ENCODE data around the gene GNAI1.

The GNAI1 gene

DNA sequence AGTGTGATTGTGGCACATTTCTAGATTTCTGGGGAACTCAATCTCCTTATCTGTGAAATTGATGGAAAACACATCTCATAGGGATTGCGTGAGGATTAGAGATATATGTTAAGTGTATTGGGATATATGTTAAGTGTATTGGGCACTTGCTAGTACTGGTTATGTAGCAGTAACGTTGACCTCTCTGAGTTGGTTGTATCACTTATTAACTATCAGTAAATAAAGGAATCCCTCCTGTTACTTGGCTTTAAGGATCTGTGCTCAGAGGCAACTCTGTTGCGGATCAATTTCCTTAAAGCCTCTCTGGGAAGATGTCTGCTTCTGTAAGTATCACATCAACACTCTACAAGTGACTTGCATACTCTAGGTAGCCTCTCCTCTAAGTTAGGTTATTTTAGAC lies 25.2 kb downstream of the GNAI1 start:
- DNase-seq (ENCODE audit: low spot score) = no peak

DNA sequence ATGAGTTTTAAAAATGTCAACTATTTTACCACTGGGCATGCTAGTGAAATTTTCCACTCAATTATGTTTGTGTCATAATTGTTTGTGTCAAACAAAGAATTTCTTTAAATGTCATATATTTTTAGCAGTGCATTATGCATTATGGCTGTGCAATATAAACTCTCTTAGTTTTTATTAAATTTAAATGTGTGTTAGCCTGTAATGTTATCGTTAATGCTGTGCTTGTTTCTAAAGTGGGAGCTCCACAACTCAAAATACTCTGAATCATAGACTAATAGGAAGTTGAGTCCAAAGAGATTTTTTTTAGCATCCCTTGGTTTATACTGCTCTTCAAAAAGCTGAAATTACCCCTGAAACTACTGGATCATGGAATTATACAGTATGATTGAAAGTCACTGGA lies 26.8 kb downstream of the GNAI1 start:
- no peak for DNase-seq (ENCODE audit: low spot score)

DNA sequence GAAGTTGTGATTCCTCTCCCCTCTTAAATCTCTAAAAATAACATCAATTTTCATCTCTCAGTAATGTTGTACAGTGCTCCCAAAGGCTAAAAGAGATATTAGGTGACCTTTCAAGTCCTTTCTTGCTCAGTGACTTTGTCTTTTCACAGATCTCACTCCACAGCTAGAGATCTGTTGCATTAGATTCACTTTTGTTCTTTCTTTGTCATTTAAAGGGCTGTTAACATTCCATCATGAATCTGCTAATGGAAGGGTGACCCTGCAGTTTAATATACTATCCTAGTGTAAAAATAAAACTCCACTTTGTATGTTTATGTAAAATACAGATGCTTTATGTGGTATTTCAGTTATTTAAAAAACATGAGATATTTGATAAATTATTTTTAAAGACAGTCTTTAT lies 30.5 kb downstream of the GNAI1 start:
- DNase-seq (ENCODE audit: low spot score) = no peak

DNA sequence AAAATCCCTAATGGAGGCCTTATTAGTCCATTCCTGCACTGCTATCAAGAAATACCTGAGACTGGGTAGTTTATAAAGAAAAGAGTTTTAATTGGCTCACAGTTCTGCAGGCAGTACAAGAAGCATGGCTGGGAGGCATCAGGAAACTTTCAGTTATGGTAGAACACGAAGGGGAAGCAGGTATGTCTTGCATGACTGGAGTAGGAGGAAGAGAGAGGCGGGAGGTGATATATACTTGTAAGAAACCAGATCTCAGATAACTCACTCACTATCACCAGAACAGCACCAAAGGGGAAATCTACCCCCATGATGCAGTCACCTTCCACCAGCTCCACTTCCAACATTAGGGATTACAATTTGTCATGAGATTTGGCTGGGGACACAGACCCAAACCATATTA lies 35.8 kb downstream of the GNAI1 start:
- DNase-seq (ENCODE audit: low spot score) = no peak

DNA sequence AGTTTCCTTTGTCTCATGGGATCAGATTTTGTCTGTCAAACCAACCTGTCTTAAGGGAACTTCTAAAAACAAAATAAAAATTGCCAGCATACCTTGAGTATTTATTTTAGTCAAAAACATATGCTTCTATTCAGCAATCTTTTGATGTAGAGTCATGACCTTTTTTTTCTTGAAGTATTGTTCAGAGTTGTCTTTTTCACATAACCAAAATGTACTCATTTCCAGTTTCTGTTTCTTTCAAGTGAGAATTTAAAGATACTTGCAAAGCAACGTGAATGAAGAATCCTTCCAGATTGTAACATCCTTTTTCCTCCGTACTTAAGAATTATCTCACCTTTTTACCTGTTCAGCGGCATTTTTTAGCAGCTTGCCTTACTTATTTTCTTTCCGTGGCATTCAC lies 37.8 kb downstream of the GNAI1 start:
- no peak for DNase-seq (ENCODE audit: low spot score)

DNA sequence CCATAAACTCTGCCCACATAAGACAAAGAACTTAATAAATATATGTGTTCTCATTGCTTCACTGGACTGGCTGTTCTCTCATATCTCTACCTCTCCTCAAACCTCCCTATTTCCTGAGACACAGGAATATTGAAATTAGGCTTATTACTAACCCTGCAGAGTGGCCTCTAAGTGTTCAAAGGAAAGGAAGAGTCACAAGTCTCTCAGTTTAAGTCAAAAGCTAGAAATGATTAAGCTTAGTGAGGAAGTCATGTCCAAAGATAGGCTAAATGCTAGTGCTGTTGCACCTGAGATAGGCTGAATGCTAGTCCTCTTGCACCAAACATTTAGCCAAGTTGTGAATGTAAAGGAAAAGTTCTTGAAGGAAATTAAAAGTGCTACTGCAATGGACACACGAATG lies 41.1 kb downstream of the GNAI1 start:
- no peak for DNase-seq (ENCODE audit: low spot score)

DNA sequence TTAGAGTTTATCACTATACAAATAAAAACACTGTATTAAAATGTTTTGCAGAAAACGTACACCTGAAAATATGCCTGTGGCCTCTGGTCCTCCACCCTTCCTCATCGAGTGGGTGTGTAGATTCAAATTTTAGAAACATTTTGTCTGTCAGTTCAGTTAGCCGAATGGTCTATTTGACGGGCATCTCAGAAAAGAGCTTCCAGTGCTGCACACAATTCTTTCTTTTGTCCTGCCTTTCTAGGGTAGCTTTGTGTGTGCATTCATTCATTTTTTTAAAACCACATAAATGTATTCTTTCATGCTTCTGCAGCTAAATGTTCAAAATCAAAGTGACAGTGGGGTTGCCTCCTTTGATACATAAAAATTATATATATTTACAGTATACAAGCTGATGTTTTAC lies 46.8 kb downstream of the GNAI1 start:
- DNase-seq (ENCODE audit: low spot score) = no peak

DNA sequence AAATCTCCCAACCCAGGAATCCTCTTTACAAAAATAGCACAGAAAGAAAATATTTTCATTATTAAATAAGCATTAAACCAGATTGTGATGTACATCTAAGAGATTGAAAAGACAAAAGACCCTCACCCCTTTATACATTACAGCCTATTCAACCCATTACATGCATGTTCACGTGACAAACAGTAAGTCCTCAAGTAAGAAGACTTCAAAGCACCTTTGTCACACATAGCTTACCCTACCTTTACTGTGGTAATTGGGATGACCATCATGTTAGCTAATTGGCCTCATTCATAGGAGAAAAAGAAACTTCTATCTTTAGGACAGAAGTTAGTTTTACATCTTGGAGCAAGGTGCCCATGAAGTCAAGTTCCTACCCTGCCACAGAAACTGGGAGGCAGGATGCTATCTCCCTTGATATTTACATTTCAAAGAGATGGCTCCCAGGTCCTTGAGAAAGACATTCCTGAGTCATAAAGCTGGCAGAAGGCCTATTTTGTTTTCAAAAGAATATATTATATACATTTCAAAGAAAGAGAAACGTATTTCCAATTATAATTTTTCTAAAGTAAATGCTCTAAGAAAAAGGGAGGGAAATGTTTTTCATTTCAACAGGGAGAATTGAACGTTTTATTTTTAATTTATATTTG lies 48.1 kb downstream of the GNAI1 start:
- no peak for DNase-seq (ENCODE audit: low spot score)

DNA sequence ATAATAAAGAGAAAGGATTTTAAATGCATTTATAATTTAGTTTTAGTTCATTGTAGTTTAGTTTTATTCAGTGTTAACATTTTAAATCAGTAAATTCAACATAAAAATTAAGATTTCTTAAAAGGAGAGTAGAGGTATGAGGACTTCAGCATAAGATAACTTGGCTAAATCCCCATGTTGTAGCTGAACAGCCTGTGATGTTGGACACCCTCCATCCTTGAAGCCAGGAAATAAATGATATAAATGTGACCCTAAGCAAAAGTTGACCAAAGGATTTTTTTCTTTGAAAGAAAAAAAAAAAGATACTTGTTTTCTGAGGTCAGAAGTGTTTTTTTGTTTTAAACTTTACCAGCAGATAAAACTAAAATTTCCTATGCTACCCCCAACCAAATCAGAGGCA lies 48.7 kb downstream of the GNAI1 start:
- no peak for DNase-seq (ENCODE audit: low spot score)

DNA sequence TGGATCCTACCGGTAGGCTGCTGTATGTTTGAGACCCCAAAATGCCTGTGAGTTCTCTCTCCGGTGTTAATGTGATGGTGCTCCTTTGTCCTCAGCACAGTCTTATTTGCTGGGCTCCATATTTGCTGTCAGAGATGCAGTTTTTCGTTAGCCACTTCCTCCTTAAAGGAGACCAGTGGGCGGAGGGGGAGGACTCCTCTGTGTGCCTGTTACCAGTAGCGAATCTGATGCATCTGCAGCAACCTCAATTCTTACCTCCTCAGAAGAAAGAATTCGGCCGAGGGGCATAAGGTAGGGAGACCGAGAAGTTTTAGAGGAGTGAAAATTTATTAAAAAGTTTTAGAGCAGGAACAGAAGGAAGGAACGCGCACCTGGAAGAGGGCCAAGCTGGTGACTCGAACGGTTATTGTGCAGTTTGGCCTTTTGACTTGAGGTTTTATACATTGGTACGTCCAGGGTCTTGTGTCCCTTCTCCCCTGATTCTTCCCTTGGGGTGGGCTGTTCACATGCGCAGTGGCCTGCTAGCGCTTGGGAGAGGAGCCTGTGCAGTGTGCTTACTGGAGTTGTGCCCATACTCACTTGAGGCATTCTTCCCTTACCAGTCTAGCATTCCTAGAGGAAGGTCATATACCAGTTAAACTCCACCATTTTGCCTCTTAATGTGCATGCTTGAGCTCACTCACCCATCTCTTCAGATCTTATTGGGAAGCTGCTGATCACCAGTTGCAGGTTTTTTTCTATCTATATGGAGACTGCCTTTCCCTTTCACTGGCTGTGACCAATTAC lies 49.5 kb downstream of the GNAI1 start:
- no peak for DNase-seq (ENCODE audit: low spot score)

DNA sequence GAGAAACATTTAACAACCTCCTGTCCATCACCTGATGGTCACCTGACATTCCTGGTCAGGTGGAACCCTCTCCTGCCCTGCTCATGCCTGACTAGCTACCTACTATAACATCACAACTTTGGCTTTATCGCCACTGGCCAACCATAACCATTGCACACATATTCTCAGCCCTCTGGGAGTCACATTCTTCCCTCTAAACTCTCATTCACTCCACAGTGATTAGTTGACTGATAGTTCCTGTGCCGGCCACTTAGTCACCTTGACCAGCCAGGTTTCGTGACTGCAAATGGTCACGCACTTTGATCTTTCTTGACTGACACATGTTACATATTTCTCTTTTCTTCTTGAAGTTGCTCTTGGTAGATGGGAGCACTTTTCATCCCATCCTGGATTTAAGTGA lies 50.1 kb downstream of the GNAI1 start:
- DNase-seq (ENCODE audit: low spot score) = no peak

DNA sequence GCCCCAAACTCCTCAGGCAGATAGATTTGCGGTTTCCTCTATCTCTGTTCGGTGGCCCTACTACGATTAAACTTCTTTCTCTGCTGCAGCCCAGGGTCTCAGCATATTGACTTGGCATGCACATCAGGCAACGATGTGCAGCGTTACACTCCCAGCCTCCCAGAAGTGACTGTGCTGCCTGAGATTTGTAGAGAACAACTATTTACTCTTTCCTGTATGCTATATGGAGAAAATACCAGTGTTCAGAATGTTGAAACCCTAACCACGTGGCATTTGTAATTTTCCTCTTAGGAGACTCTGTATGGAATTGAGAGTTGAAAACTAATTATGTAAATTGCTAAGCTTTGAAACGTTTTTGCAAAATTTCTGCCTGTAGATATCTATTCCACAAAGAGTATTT lies 50.9 kb downstream of the GNAI1 start:
- DNase-seq (ENCODE audit: low spot score) = no peak

DNA sequence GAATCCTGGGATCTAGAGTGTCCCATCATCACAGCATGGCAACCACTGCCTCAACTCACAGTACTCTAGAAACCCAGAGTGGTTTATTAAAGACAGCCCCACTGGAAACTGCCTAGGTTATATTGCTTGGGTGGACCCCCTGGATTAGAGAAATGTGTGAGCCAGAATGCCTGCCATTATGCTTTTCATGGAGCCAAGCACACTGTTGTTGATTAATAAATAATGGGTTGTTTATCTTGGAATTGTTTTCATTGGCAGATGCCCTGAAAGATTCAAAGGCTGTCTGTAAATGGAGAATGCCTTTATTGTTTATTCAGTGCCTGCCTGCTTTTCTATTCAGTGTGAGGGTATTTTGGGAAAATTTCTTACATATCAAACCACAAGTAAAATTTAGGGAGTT lies 52.1 kb downstream of the GNAI1 start:
- DNase-seq (ENCODE audit: low spot score) = no peak

DNA sequence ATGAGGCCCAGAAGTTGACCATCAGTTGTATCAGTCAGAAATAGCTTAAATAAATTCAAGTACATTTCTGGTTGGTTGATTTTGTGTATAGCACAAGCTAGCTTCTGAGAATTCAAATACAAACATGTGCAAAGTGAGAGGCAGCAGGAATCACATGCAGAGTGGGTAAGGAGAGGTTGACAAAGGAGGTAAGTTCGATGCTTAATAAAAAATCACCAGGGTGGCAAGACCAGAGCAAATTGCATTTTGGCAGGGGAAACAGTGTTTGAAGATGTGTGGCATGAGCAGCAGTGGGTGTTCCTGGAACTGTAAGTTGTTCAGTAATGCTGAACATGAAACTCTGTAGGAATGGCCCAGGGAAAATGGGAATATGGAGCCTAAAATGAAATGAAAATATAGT lies 52.6 kb downstream of the GNAI1 start:
- no peak for DNase-seq (ENCODE audit: low spot score)

DNA sequence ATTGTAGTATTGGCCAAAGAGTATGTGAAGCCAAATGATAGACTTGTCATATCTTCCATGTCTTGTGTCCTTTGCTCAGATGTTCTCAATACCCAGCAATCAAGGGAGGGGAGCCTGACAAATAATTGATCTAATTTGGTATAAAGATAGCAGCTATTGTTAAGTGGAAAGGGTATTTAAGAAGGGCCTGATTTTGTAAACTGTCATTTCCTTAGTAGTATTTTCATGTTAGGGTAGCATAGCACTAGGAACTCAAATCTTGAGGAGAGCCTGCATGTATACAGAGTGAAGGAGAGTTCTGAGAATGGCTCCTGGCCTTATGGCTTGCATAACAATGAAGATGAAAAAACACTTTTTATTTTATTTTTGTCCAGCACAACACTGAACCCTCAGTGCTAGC lies 53.1 kb downstream of the GNAI1 start:
- no peak for DNase-seq (ENCODE audit: low spot score)

DNA sequence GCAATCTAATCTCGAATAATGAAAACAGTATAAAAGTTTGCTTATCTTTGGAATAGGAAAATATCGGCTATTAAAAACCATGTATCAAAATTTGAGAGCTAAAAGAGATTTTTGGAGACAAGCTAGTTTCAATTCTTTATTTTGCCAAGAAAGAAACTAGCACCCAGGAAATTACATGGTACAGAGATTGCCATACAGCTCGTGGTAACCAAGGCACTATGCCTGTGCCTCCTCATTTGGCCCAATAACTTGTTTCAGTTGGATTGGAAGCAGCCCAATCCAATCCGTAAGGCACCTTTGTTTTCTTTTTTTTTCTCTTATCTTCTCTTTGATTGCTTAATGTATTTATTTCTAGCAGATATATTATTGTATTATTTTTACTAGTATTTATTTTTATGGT lies 55.0 kb downstream of the GNAI1 start:
- no peak for DNase-seq (ENCODE audit: low spot score)

DNA sequence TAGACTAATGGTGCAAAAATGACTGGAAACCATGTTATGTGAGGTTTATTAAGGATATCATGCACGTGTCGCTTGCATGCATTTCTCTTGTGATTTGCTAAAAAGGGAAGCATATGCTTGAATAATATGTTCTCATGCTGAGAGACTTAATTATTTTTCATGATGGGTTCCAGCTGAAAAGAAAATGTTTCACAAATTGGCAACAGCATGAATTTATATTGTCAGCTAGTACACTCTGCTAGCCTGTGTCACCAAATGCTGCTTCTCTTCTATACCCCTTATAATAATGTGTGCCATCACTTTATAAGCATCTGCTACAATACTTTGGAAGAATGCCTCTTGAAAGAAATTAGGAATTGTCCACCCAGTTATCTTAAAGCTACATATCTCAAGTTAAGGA lies 63.0 kb downstream of the GNAI1 start:
- no peak for DNase-seq (ENCODE audit: low spot score)

DNA sequence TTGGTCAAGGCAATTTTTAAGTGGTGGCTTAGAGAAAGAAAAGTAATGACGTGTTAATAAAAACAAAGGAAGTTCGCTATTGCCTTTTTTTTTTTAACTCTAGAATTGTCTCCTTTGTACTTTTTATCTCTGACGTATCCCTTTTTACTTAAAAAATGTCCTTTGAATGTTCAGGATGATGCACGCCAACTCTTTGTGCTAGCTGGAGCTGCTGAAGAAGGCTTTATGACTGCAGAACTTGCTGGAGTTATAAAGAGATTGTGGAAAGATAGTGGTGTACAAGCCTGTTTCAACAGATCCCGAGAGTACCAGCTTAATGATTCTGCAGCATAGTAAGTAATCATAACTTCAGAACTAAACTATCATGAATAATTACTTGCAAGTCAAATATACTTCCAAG lies 64.4 kb downstream of the GNAI1 start:
- no peak for DNase-seq (ENCODE audit: low spot score)

DNA sequence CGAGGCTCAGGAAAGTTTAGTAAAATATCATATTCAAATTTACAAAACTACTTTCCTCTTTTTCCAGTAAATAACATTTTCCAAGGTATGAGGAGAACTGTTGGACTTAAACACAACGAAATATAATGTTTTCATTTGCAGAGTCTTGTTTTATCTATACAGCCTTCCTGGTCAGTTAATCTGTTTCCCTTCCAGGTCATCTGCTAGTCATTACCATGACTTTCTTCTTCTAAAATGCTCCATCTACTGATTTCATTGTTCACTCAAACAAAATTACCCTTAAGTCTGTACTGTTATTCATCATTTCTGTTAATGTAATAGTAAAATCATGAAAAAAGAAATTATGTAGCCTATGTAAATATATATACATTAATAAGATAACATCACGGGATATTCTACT lies 69.8 kb downstream of the GNAI1 start:
- DNase-seq (ENCODE audit: low spot score) = no peak

DNA sequence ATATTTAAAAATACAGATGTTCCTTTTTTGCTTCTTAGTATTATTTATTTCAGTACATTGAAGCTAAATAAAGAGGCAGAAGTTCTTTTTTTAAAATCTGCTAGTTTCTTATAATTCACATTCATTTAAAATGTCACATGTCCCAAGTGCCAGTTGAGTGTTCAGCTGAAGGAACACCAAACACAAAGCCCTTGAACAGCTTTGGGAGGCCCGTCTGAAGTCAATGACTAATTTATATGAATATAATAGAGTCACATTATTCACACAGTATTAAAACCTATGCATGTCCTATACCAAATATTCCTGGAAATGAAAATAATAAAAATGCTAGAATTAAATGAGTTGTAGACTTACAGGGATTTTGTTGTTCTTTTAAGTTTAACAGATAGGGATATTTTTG lies 70.3 kb downstream of the GNAI1 start:
- no peak for DNase-seq (ENCODE audit: low spot score)

DNA sequence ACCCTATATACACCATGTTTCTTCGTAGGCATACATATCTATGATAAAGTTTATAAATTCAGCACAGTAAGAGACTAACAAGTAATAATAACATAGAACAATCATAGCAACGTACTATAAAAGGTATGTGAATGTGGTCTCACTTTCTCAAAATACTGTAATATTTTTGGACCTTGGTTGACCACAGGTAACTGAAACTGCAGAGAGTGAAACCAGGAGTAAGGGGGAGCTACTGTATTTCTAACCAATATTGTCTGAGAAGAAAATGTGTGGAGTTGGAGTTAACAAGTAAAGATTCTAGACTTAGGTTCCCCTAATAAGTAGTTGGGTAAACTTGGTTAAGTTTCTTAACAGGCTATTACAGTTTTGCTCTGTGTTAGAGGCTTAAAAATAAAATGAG lies 72.1 kb downstream of the GNAI1 start:
- DNase-seq (ENCODE audit: low spot score) = no peak

DNA sequence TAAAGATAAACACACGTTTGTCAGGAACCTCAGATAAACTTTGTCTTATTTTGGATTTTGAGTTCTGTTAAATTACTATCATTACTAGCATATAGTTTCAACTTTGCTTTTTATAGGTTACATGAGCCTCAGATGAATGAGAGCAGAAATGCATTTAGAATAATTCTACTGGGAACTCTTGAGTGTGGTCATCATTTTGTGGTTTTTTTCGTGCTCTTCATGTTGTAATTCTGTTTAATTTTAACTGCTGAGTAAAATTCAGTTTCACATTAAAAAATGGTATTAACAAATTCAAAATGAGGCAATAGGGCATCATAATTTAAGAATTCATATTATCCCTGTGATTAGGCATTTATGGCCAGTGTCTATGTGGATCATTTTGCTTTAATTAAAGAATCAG lies 72.9 kb downstream of the GNAI1 start:
- no peak for DNase-seq (ENCODE audit: low spot score)

DNA sequence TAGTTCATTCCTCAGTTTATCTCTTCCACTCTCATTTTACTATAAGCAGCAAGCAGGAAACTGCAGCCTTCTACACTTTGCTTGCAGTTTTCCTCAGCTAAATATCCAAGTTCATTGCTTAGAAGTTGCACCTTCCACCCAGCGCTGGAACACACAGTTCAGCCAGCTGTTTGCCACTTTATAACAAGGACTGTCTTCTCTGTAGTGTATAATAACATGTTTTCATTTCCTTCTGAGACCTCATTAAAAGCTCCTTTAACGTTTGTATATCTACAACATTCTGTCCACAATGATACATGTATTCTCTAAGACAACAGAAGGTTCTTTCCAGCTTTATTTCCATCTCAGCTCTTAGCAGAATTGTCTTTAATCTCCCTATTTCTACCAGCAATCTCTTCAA lies 74.1 kb downstream of the GNAI1 start:
- no peak for DNase-seq (ENCODE audit: low spot score)

DNA sequence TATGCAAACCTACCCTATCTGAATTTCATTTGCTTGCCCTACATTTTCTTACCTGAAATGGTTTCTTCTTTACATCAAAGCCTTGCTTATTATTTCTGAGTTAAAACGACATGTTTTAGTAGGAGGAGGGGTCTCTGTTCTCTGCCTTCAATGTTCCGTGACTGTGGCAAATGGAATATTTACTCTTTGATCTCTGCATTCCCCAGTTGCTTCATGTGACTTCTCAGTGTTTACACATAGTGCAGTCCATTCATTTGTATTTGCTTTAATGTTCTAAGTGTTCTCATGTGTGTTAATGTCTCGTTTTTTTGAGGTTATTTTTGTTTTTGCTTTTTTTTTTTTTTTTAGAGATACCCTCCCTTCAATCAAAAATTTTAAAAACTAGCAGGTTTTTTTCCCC lies 75.8 kb downstream of the GNAI1 start:
- no peak for DNase-seq (ENCODE audit: low spot score)
